GM21423 (cell line): ENCODE data around the gene ARSD.
"Not testable (repeated sequence)": the region's sequence is repeated elsewhere in the genome, so short reads cannot be mapped to it uniquely, and the experiment has no call there.

Experiments
- ATAC-seq: cut with Tn5 transposase; IDR thresholded peaks from one replicate; pipeline ENCODE4 v1.9.1; 2021; ENCODE audit warnings: mild to moderate bottlenecking, moderate library complexity; ENCODE audit not compliant: unreplicated experiment

The ARSD gene

GRCh38 chrX:2928583-2929434, at the start of gene ARSD:
ARSD (minus strand) TSS chrX:2929339; CDS start chrX:2929275, 64 bp downstream.
- peak; percentile 98 for ATAC-seq

GRCh38 chrX:2978639-2979038, 49.5 kb upstream of the ARSD start:
- ATAC-seq = not testable (repeated sequence)

- ATAC-seq = no peak
Observed at GRCh38 chrX:2974961-2975360, 45.8 kb upstream of the ARSD start.

GRCh38 chrX:2972391-2972790, 43.3 kb upstream of the ARSD start:
- no peak for ATAC-seq

GRCh38 chrX:2969021-2969420, 39.9 kb upstream of the ARSD start:
- no peak for ATAC-seq

GRCh38 chrX:2967998-2968909, 39.1 kb upstream of the ARSD start:
- ATAC-seq = peak; percentile 63

GRCh38 chrX:2967584-2967983, 38.4 kb upstream of the ARSD start:
- ATAC-seq = no peak

- no peak for ATAC-seq
Observed at GRCh38 chrX:2967012-2967411, 37.9 kb upstream of the ARSD start.

- peak; percentile 78 for ATAC-seq
Observed at GRCh38 chrX:2965965-2966364, 36.8 kb upstream of the ARSD start.

GRCh38 chrX:2963992-2964794, 35.1 kb upstream of the ARSD start:
- not testable (repeated sequence) for ATAC-seq

GRCh38 chrX:2963449-2963848, 34.3 kb upstream of the ARSD start:
- ATAC-seq = not testable (repeated sequence)

GRCh38 chrX:2962381-2962780, 33.2 kb upstream of the ARSD start:
- ATAC-seq = no peak

- no peak for ATAC-seq
Observed at GRCh38 chrX:2960861-2961515, 31.8 kb upstream of the ARSD start.

- ATAC-seq = no peak
Observed at GRCh38 chrX:2958199-2958598, 29.1 kb upstream of the ARSD start.

GRCh38 chrX:2955838-2956237, 26.7 kb upstream of the ARSD start:
- no peak for ATAC-seq

GRCh38 chrX:2955281-2955680, 26.1 kb upstream of the ARSD start:
- ATAC-seq = no peak

GRCh38 chrX:2954541-2954940, 25.4 kb upstream of the ARSD start:
- no peak for ATAC-seq

GRCh38 chrX:2937942-2938341, 8.8 kb upstream of the ARSD start:
- ATAC-seq = not testable (repeated sequence)

GRCh38 chrX:2934715-2935710, 5.9 kb upstream of the ARSD start:
- no peak for ATAC-seq
